Caco-2 (cell line): ENCODE measurements around the gene C5AR1. TPM values are rescaled to one million over a fixed set of nuclear protein-coding genes. Genes with fewer than 3 reads are reported as not detected.
"Not testable (repeated sequence)": the region's sequence is repeated elsewhere in the genome, so short reads cannot be mapped to it uniquely, and the experiment has no call there.

Experiments used
- BruUV-seq: library from RNA; stranded (reverse); fragments of 400-500 nt; replicated peaks from 2 replicates; lab custom pipeline; 2021; lab: Mats Ljungman, UMichigan
- CTCF ChIA-PET: fragments of 300-600 bp; sonication (Branson Sonifier 250); formaldehyde crosslinking; loops from one replicate; lab custom pipeline; 2022; ENCODE audit warnings: antibody characterized with exemption; lab: Charles Lee
- POLR2A ChIA-PET: fragments of 300-600 bp; sonication (Branson Sonifier 250); formaldehyde crosslinking; loops from one replicate; lab custom pipeline; 2022; ENCODE audit warnings: antibody characterized with exemption; lab: Charles Lee
- DNase-seq, 2 experiments: peaks; one replicate each; pipeline versions ENCODE4 v3.0.0 to v3.0.0-alpha.2; 2020 to 2022
- H3K27me3 ChIP-seq: replicated peaks from 2 replicates; pipeline ENCODE4 v1.6.0; 2011; ENCODE audit warnings: low read length; ENCODE audit not compliant: control insufficient read depth, insufficient read depth
- H3K36me3 ChIP-seq: 2 replicates; pipeline ENCODE4 v1.5.1; 2011; ENCODE audit warnings: low read length; ENCODE audit not compliant: control insufficient read depth, insufficient read depth
- H3K4me1 ChIP-seq: fragments of 250-450 bp; sonication (Bioruptor Pico); 2 replicates; pipeline ENCODE4 v1.5.1; 2020; ENCODE audit warnings: mild to moderate bottlenecking
- H3K4me3 ChIP-seq: 2 replicates; pipeline ENCODE4 v1.5.1; 2011; ENCODE audit warnings: low read depth, mild to moderate bottlenecking, control low read depth, low read length
- H3K9me3 ChIP-seq: fragments of 250-450 bp; sonication (Bioruptor Pico); 2 replicates; pipeline ENCODE4 v1.5.1; 2020; ENCODE audit warnings: mild to moderate bottlenecking, moderate library complexity
- H3K27ac Mint-ChIP-seq: one replicate; pipeline ENCODE4 v1.8.0; 2022; ENCODE audit warnings: mixed read lengths; ENCODE audit not compliant: unreplicated experiment
- H3K27me3 Mint-ChIP-seq: one replicate; pipeline ENCODE4 v1.8.0; 2022; ENCODE audit warnings: mixed read lengths; ENCODE audit not compliant: insufficient read depth, unreplicated experiment
- H3K36me3 Mint-ChIP-seq: one replicate; pipeline ENCODE4 v1.8.0; 2022; ENCODE audit warnings: mild to moderate bottlenecking, mixed read lengths; ENCODE audit not compliant: insufficient read depth, unreplicated experiment
- H3K4me1 Mint-ChIP-seq: one replicate; pipeline ENCODE4 v1.8.0; 2022; ENCODE audit warnings: low read depth, mixed read lengths; ENCODE audit not compliant: unreplicated experiment
- H3K4me3 Mint-ChIP-seq: one replicate; pipeline ENCODE4 v1.8.0; 2022; ENCODE audit warnings: mild to moderate bottlenecking, moderate library complexity, mixed read lengths; ENCODE audit not compliant: unreplicated experiment
- H3K9me3 Mint-ChIP-seq: one replicate; pipeline ENCODE4 v1.8.0; 2022; ENCODE audit warnings: mixed read lengths; ENCODE audit not compliant: unreplicated experiment
- intact Hi-C: fragments of 100-400 bp; cut with micrococcal nuclease; formaldehyde crosslinking; loops from one replicate; pipeline ENCODE4 v1.10.0; 2022; ENCODE audit not compliant: unreplicated experiment
- total RNA-seq: library from RNA; stranded (reverse); gene quantifications from 2 replicates; pipeline ENCODE4 v1.2.3, GENCODE V29; 2022
- TF ChIP-seq, protein P1 (sequence below), 2 experiments: fragments of 200-600 bp in 1 of 2; IDR thresholded peaks; 1 replicate in 1 of 2; 2 replicates in 1 of 2; pipeline versions ENCODE4 v1.5.1 to v1.8.0; 2011 to 2022; ENCODE audit warnings: antibody characterized with exemption in 1 of 2, control low read depth in 1 of 2, inconsistent platforms in 1 of 2, low read depth in 1 of 2, low read length in 1 of 2, mild to moderate bottlenecking in 1 of 2, moderate library complexity in 1 of 2; ENCODE audit not compliant: insufficient read depth in 1 of 2, severe bottlenecking in 1 of 2, unreplicated experiment in 1 of 2

C5AR1 gene
- total RNA-seq, 1 experiment from 2014 or later, result 0.48 TPM

DNA sequence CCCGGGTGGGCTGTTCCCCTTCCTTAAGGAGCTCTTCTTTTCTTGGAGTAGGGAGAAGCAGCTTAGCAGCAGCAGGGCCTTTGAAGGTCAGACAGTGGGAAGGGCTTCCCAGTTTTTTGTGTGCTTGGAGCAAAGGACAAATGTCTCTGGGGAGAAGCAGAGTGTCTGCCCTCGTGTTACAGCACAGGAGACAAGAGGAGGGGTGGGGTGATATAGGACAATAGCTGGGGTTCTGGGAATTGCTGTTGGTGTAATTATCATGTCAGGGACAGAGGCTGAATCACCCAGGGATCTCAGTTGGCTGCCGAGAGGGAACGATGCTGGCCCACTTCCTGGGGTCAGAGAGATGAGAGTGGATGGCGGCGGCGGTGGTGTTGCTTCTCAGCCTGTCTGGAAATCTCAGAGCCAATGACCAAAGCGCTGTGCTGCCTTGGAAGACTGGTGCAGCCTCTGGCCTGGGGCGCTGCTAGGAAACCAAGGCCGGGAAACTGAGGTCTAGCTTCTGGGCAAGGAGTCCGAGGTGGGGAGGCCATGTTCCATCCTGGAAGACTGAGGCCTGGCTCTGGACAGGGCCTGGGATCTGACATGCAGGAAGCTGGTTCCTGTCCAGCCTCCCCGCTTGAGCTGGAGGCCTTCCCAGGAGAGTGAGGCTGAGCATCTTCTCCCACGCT is 33.7 kb upstream of the C5AR1 start:
- peak overlapping the region; percentile 93 for H3K4me3 Mint-ChIP-seq
- no peaks in the 10 kb centered on the region for H3K9me3 Mint-ChIP-seq
- no peaks in the 10 kb centered on the region for H3K27me3 Mint-ChIP-seq
- Histone ChIP-seq H3K9me3 (no peaks in the 10 kb centered on the region), H3K27me3 (no peaks in the 10 kb centered on the region), H3K4me1 (peaks cover 9% of the 10 kb centered on the region; the same call in 1 of the 2 replicates), H3K4me3 (no peak overlapping the region), H3K36me3 (peaks cover 2% of the 10 kb centered on the region; the same call in 1 of the 2 replicates)
- BruUV-seq, result no TSS peak
- POLR2A ChIA-PET, result interaction anchor here (0.5 to 0.7 kb wide), 2 partner anchors 60 to 348 kb away, joined by 3 read pairs; no protein-coding TSS in a partner anchor
- DNase-seq, result no peak
- H3K4me1 Mint-ChIP-seq, result peaks cover 20% of the 10 kb centered on the region
- peaks cover 59% of the 10 kb centered on the region for H3K36me3 Mint-ChIP-seq
- intact Hi-C loops, result no loop called here
- TF ChIP-seq, protein P1, sequence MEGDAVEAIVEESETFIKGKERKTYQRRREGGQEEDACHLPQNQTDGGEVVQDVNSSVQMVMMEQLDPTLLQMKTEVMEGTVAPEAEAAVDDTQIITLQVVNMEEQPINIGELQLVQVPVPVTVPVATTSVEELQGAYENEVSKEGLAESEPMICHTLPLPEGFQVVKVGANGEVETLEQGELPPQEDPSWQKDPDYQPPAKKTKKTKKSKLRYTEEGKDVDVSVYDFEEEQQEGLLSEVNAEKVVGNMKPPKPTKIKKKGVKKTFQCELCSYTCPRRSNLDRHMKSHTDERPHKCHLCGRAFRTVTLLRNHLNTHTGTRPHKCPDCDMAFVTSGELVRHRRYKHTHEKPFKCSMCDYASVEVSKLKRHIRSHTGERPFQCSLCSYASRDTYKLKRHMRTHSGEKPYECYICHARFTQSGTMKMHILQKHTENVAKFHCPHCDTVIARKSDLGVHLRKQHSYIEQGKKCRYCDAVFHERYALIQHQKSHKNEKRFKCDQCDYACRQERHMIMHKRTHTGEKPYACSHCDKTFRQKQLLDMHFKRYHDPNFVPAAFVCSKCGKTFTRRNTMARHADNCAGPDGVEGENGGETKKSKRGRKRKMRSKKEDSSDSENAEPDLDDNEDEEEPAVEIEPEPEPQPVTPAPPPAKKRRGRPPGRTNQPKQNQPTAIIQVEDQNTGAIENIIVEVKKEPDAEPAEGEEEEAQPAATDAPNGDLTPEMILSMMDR (IDR thresholded peaks at IDR 0.05; ENCODE audit: insufficient read depth in 1 of 2, low read depth in 1 of 2, low read length in 1 of 2, severe bottlenecking in 1 of 2, unreplicated experiment in 1 of 2), result no peak
- peak overlapping the region; percentile 56 for H3K27ac Mint-ChIP-seq
- CTCF ChIA-PET, result interaction anchor here (0.5 to 2.0 kb wide), 6 partner anchors 9 to 250 kb away, joined by 3 to 18 read pairs (median 3); partner anchors contain the start of gene DHX34

GRCh38 chr19:47276513-47276912 is 33.1 kb upstream of the C5AR1 start:
- POLR2A ChIA-PET, result interaction anchor here (0.5 kb wide), 1 partner anchor 60 kb away, joined by 3 read pairs; no protein-coding TSS in a partner anchor
- Mint-ChIP-seq H3K4me1 (peaks cover 20% of the 10 kb centered on the region), H3K36me3 (peaks cover 53% of the 10 kb centered on the region)
- H3K27ac Mint-ChIP-seq, DNase-seq, H3K36me3 ChIP-seq, H3K4me3 Mint-ChIP-seq, H3K27me3 ChIP-seq, H3K4me1 ChIP-seq, BruUV-seq, H3K9me3 ChIP-seq, H3K4me3 ChIP-seq, intact Hi-C loops, H3K9me3 Mint-ChIP-seq, H3K27me3 Mint-ChIP-seq: not testable (repeated sequence)
- CTCF ChIA-PET, result interaction anchor here (0.5 to 1.5 kb wide), 2 partner anchors 32 to 250 kb away, joined by 3 read pairs; no protein-coding TSS in a partner anchor

DNA sequence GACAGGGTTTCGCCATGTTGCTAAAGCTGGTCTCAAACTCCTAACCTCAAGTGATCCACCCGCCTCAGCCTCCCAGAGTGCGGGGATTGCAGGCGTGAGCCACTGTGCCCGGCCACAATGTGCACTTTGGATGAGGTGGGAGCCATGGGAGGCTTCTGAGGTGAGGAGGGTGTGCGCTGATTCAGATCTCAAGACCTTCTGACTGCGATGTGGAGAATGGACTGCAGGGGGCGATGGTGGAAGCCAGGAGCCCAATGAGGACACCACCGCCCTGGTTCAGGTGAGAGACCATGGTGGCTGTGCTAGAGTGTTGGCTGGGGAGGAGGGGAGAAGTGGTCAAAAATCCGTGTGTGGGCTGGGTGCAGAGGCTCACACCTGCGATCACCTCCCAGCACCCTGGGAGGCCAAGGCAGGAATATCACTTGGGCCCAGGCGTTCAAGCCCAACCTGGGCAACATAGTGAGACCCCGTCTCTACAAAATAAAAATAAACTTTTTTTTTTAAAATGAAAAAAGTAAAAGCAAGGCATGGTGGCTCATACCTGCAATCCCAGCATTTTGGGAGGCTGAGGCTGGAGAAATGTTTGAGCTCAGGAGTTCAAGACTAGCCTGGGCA is 29.4 kb upstream of the C5AR1 start:
- intact Hi-C loops, result loop anchor here (5.0 kb wide), 1 partner anchor 147 kb away; no protein-coding TSS in a partner anchor
- no peaks in the 10 kb centered on the region for H3K9me3 Mint-ChIP-seq

More for the DNA sequence above, 29.4 kb upstream of the C5AR1 start:
- H3K4me3 Mint-ChIP-seq, result no peak overlapping the region
- peaks cover 5% of the 10 kb centered on the region; the same call in 1 of the 2 replicates for H3K4me1 ChIP-seq
- DNase-seq, result peak; percentile 68 to 75
- ChIA-PET POLR2A (interaction anchor here (0.6 kb wide), 1 partner anchor 30 kb away, joined by 9 read pairs; no protein-coding TSS in a partner anchor), CTCF (no interaction called here)
- H3K27me3 ChIP-seq, result no peaks in the 10 kb centered on the region
- H3K4me1 Mint-ChIP-seq, result peaks cover 13% of the 10 kb centered on the region
- TF ChIP-seq, protein P1 (IDR thresholded peaks at IDR 0.05; ENCODE audit: insufficient read depth in 1 of 2, low read depth in 1 of 2, low read length in 1 of 2, severe bottlenecking in 1 of 2, unreplicated experiment in 1 of 2), result peak; percentile 39 to 55
- H3K27ac Mint-ChIP-seq, result no peak overlapping the region
- peaks cover 25% of the 10 kb centered on the region for H3K36me3 Mint-ChIP-seq
- BruUV-seq, result no TSS peak
- no peaks in the 10 kb centered on the region for H3K36me3 ChIP-seq
- H3K9me3 ChIP-seq, result no peaks in the 10 kb centered on the region
- no peaks in the 10 kb centered on the region for H3K27me3 Mint-ChIP-seq
- H3K4me3 ChIP-seq, result no peak overlapping the region
